WTC11 (cell line): ENCODE measurements around the gene POLR1H. TPM values are rescaled to one million over a fixed set of nuclear protein-coding genes. Genes with fewer than 3 reads are reported as not detected.
A peak's percentile ranks its signal among the peaks of the same experiment; 100 is the strongest.
"Not testable (repeated sequence)": the region's sequence is repeated elsewhere in the genome, so short reads cannot be mapped to it uniquely, and the experiment has no call there.

Experiments used
- ATAC-seq: fragments of 200-7000 bp; cut with Tn5 transposase; 2 replicates; pipeline ENCODE4 v1.10.0; 2021; ENCODE audit warnings: mild to moderate bottlenecking, moderate library complexity
- CTCF ChIA-PET: fragments of 300-600 bp; sonication (Branson Sonifier 250); formaldehyde crosslinking; loops from one replicate; lab custom pipeline; 2021; ENCODE audit warnings: antibody characterized with exemption; lab: Charles Lee
- POLR2A ChIA-PET: fragments of 350-600 bp; sonication (Branson Sonifier 250); formaldehyde crosslinking; loops from one replicate; lab custom pipeline; 2021; ENCODE audit warnings: antibody characterized with exemption; lab: Charles Lee
- DNase-seq: peaks from one replicate; pipeline ENCODE4 v3.0.0; 2021; ENCODE audit warnings: low spot score
- H3K27ac Mint-ChIP-seq: 2 replicates; pipeline ENCODE4 v1.8.0; 2021; ENCODE audit warnings: mixed read lengths
- H3K27me3 Mint-ChIP-seq: 2 replicates; pipeline ENCODE4 v1.8.0; 2021; ENCODE audit warnings: low read depth, mild to moderate bottlenecking, moderate library complexity, mixed read lengths
- H3K36me3 Mint-ChIP-seq: 2 replicates; pipeline ENCODE4 v1.8.0; 2021; ENCODE audit warnings: mixed read lengths
- H3K4me1 Mint-ChIP-seq: 2 replicates; pipeline ENCODE4 v1.8.0; 2022; ENCODE audit warnings: mixed read lengths
- H3K4me3 Mint-ChIP-seq: 2 replicates; pipeline ENCODE4 v1.8.0; 2021; ENCODE audit warnings: mild to moderate bottlenecking, moderate library complexity, mixed read lengths
- H3K9me3 Mint-ChIP-seq: 2 replicates; pipeline ENCODE4 v1.8.0; 2021; ENCODE audit warnings: mixed read lengths
- CBFB ChIP-seq: sonication (generic); formaldehyde crosslinking; IDR thresholded peaks from 2 replicates; pipeline ENCODE4 v1.8.1; 2022; ENCODE audit warnings: mild to moderate bottlenecking, low read depth, missing genetic modification reagents
- CDX4 ChIP-seq: fragments of 250-450 bp; sonication (Bioruptor Pico); IDR thresholded peaks from 2 replicates; pipeline ENCODE4 v1.9.0; 2021; ENCODE audit warnings: moderate library complexity, mild to moderate bottlenecking, inconsistent platforms, borderline replicate concordance
- CREB1 ChIP-seq: sonication (generic); formaldehyde crosslinking; IDR thresholded peaks from 2 replicates; pipeline ENCODE4 v1.8.0; 2023; ENCODE audit warnings: mild to moderate bottlenecking, missing genetic modification reagents
- EMX1 ChIP-seq: fragments of 250-450 bp; sonication (Bioruptor Pico); IDR thresholded peaks from 2 replicates; pipeline ENCODE4 v1.8.0; 2021; ENCODE audit warnings: mild to moderate bottlenecking
- ESRRA ChIP-seq: sonication (generic); formaldehyde crosslinking; IDR thresholded peaks from 2 replicates; pipeline ENCODE4 v1.8.1; 2022; ENCODE audit warnings: mild to moderate bottlenecking, missing genetic modification reagents, borderline replicate concordance
- GRHL2 ChIP-seq: fragments of 250-450 bp; sonication (Bioruptor Pico); IDR thresholded peaks from 2 replicates; pipeline ENCODE4 v1.8.0; 2022; ENCODE audit warnings: mild to moderate bottlenecking, moderate library complexity; ENCODE audit not compliant: insufficient replicate concordance, severe bottlenecking
- JUN ChIP-seq: sonication (generic); formaldehyde crosslinking; IDR thresholded peaks from 2 replicates; pipeline ENCODE4 v1.8.0; 2023; ENCODE audit warnings: mild to moderate bottlenecking, missing genetic modification reagents
- MLX ChIP-seq: sonication (generic); formaldehyde crosslinking; IDR thresholded peaks from 2 replicates; pipeline ENCODE4 v1.8.1; 2023; ENCODE audit warnings: mild to moderate bottlenecking, missing genetic modification reagents, moderate library complexity
- NR2C2 ChIP-seq: sonication (generic); formaldehyde crosslinking; IDR thresholded peaks from 2 replicates; pipeline ENCODE4 v1.8.0; 2022; ENCODE audit warnings: mild to moderate bottlenecking, missing genetic modification reagents
- USF2 ChIP-seq: sonication (generic); formaldehyde crosslinking; IDR thresholded peaks from 2 replicates; pipeline ENCODE4 v1.8.1; 2023; ENCODE audit warnings: mild to moderate bottlenecking, missing genetic modification reagents, moderate library complexity
- ZNF121 ChIP-seq: sonication (generic); formaldehyde crosslinking; IDR thresholded peaks from 2 replicates; pipeline ENCODE4 v1.8.0; 2023; ENCODE audit warnings: missing genetic modification reagents
- ZNF263 ChIP-seq: sonication (generic); formaldehyde crosslinking; IDR thresholded peaks from 2 replicates; pipeline ENCODE4 v1.8.1; 2022; ENCODE audit warnings: low read depth, mild to moderate bottlenecking, moderate library complexity, missing genetic modification reagents
- total RNA-seq: library from RNA; stranded (reverse); gene quantifications from 3 replicates; pipeline ENCODE4 v1.2.3, GENCODE V29; 2021
- TF ChIP-seq, protein P1 (sequence below): sonication (generic); formaldehyde crosslinking; IDR thresholded peaks from 2 replicates; pipeline ENCODE4 v1.8.0; 2022; ENCODE audit warnings: mild to moderate bottlenecking, missing genetic modification reagents
- TF ChIP-seq, protein P2 (sequence below): sonication (generic); formaldehyde crosslinking; IDR thresholded peaks from 2 replicates; pipeline ENCODE4 v1.8.0; 2022; ENCODE audit warnings: missing genetic modification reagents
- TF ChIP-seq, protein P3 (sequence below): sonication (generic); formaldehyde crosslinking; IDR thresholded peaks from 2 replicates; pipeline ENCODE4 v1.8.1; 2022; ENCODE audit warnings: mild to moderate bottlenecking, moderate library complexity, missing genetic modification reagents
- TF ChIP-seq, protein P4 (sequence below): sonication (generic); formaldehyde crosslinking; IDR thresholded peaks from 2 replicates; pipeline ENCODE4 v1.8.1; 2023; ENCODE audit warnings: mild to moderate bottlenecking, missing genetic modification reagents
- TF ChIP-seq, protein P5 (sequence below): sonication (generic); formaldehyde crosslinking; IDR thresholded peaks from 2 replicates; pipeline ENCODE4 v1.8.1; 2022; ENCODE audit warnings: low read depth, missing genetic modification reagents, borderline replicate concordance

The POLR1H gene
- total RNA-seq, 1 experiment from 2014 or later: 38.8 TPM

DNA sequence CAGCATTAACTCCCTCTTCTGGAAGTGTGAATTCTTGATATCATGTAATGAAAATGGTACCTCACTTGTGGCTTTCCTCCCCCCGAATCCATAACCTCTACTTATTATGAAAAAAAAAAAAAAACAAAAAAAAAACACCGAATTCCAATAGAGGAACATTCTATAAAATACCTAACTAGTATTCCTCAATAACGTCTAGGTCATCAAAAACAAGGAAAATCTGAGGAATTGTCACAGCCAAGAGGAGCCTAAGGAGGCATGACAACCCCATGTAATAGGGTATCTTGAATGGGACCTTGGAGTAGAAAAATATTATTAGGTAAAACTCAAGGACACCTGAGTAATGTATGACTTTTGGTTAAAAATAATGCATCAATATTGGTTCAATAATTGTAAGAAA is 38.9 kb upstream of the POLR1H start (continued):
- TF ChIP-seq, protein P1, sequence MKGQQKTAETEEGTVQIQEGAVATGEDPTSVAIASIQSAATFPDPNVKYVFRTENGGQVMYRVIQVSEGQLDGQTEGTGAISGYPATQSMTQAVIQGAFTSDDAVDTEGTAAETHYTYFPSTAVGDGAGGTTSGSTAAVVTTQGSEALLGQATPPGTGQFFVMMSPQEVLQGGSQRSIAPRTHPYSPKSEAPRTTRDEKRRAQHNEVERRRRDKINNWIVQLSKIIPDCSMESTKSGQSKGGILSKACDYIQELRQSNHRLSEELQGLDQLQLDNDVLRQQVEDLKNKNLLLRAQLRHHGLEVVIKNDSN (CRISPR knock-in tag): no peak
- TF ChIP-seq ESRRA (CRISPR knock-in tag): no peak
- TF ChIP-seq USF2 (CRISPR knock-in tag): no peak
- TF ChIP-seq, protein P2, sequence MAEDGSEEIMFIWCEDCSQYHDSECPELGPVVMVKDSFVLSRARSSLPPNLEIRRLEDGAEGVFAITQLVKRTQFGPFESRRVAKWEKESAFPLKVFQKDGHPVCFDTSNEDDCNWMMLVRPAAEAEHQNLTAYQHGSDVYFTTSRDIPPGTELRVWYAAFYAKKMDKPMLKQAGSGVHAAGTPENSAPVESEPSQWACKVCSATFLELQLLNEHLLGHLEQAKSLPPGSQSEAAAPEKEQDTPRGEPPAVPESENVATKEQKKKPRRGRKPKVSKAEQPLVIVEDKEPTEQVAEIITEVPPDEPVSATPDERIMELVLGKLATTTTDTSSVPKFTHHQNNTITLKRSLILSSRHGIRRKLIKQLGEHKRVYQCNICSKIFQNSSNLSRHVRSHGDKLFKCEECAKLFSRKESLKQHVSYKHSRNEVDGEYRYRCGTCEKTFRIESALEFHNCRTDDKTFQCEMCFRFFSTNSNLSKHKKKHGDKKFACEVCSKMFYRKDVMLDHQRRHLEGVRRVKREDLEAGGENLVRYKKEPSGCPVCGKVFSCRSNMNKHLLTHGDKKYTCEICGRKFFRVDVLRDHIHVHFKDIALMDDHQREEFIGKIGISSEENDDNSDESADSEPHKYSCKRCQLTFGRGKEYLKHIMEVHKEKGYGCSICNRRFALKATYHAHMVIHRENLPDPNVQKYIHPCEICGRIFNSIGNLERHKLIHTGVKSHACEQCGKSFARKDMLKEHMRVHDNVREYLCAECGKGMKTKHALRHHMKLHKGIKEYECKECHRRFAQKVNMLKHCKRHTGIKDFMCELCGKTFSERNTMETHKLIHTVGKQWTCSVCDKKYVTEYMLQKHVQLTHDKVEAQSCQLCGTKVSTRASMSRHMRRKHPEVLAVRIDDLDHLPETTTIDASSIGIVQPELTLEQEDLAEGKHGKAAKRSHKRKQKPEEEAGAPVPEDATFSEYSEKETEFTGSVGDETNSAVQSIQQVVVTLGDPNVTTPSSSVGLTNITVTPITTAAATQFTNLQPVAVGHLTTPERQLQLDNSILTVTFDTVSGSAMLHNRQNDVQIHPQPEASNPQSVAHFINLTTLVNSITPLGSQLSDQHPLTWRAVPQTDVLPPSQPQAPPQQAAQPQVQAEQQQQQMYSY (CRISPR knock-in tag): no peak
- no peak for TF ChIP-seq NR2C2 (CRISPR knock-in tag)
- no peak for TF ChIP-seq GRHL2
- TF ChIP-seq, protein P3, sequence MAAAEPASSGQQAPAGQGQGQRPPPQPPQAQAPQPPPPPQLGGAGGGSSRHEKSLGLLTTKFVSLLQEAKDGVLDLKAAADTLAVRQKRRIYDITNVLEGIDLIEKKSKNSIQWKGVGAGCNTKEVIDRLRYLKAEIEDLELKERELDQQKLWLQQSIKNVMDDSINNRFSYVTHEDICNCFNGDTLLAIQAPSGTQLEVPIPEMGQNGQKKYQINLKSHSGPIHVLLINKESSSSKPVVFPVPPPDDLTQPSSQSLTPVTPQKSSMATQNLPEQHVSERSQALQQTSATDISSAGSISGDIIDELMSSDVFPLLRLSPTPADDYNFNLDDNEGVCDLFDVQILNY (CRISPR knock-in tag): no peak
- no peak for TF ChIP-seq CREB1 (CRISPR knock-in tag)
- TF ChIP-seq ZNF121 (CRISPR knock-in tag): no peak
- TF ChIP-seq EMX1 (CRISPR knock-in tag): no peak

- TF ChIP-seq ZNF121 (CRISPR knock-in tag): 0 out of 2 replicates have a peak, but pooled peaks have one; percentile 19
- ATAC-seq, H3K4me3 Mint-ChIP-seq, POLR2A ChIA-PET, CTCF ChIA-PET, H3K36me3 Mint-ChIP-seq, H3K27ac Mint-ChIP-seq, H3K9me3 Mint-ChIP-seq, H3K27me3 Mint-ChIP-seq, DNase-seq, H3K4me1 Mint-ChIP-seq: not testable (repeated sequence)
Observed at GRCh38 chr6:30022712-30023111, 38.4 kb upstream of the POLR1H start.

DNA sequence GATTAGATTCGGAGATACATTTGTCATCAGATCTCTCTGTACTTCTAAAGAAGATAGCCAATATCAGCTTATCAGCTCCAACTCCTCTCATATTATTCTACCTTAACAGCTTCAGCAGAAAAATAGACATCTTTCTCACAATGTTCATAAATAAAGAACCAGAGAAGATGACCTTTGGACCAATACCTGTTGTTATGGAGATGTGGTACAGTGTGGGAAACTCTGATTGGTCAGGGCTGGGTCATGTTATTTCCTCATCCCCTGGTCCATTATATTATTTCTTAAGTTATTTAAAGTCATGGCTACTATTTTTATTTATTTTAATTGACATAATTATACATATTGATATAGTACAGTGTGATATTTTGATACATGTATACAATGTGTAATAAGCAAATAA is 35.9 kb upstream of the POLR1H start:
- no peak overlapping the region for H3K4me3 Mint-ChIP-seq
- H3K9me3 Mint-ChIP-seq: no peaks in the 10 kb centered on the region
- ChIA-PET POLR2A (no interaction called here), CTCF (interaction anchor here (1.0 kb wide), 1 partner anchor 14 kb away, joined by 3 read pairs; no protein-coding TSS in a partner anchor)
- no peak for DNase-seq
- H3K4me1 Mint-ChIP-seq: no peaks in the 10 kb centered on the region; the same call in 1 of the 2 replicates
- no peaks in the 10 kb centered on the region for H3K36me3 Mint-ChIP-seq
- ATAC-seq: no peak
- H3K27me3 Mint-ChIP-seq: no peaks in the 10 kb centered on the region
- H3K27ac Mint-ChIP-seq: no peak overlapping the region
- no peak for TF ChIP-seq MLX (CRISPR knock-in tag)
- no peak for TF ChIP-seq CDX4 (CRISPR knock-in tag)

DNA sequence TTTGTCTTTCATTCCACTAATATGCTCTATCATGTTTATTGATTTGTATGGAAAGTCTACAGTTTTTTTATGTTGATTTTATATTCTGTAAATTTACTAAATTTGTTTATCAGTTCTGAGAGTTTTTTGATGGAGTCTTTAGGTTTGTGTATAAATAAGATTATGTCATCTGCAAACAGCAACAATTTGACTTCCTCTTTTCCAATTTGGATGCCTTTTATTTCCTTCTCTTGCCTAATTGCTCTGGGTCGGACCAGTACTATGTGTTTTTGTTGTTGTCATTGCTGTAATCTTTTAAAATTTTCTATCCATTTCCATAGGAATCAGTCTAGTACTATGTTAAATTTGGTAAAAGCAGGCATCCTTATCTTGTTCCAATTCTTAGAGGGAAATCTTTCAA is 31.5 kb upstream of the POLR1H start:
- no peak overlapping the region for H3K27ac Mint-ChIP-seq
- DNase-seq: no peak
- TF ChIP-seq, protein P4, sequence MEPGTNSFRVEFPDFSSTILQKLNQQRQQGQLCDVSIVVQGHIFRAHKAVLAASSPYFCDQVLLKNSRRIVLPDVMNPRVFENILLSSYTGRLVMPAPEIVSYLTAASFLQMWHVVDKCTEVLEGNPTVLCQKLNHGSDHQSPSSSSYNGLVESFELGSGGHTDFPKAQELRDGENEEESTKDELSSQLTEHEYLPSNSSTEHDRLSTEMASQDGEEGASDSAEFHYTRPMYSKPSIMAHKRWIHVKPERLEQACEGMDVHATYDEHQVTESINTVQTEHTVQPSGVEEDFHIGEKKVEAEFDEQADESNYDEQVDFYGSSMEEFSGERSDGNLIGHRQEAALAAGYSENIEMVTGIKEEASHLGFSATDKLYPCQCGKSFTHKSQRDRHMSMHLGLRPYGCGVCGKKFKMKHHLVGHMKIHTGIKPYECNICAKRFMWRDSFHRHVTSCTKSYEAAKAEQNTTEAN (CRISPR knock-in tag): no peak
- TF ChIP-seq MLX (CRISPR knock-in tag): no peak
- TF ChIP-seq CBFB (CRISPR knock-in tag): no peak
- no peak for TF ChIP-seq GRHL2
- TF ChIP-seq JUN (CRISPR knock-in tag): no peak
- TF ChIP-seq USF2 (CRISPR knock-in tag): no peak
- TF ChIP-seq, protein P5, sequence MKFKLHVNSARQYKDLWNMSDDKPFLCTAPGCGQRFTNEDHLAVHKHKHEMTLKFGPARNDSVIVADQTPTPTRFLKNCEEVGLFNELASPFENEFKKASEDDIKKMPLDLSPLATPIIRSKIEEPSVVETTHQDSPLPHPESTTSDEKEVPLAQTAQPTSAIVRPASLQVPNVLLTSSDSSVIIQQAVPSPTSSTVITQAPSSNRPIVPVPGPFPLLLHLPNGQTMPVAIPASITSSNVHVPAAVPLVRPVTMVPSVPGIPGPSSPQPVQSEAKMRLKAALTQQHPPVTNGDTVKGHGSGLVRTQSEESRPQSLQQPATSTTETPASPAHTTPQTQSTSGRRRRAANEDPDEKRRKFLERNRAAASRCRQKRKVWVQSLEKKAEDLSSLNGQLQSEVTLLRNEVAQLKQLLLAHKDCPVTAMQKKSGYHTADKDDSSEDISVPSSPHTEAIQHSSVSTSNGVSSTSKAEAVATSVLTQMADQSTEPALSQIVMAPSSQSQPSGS (CRISPR knock-in tag): no peak
- TF ChIP-seq ZNF263 (CRISPR knock-in tag): no peak

More for the DNA sequence above, 31.5 kb upstream of the POLR1H start:
- ATAC-seq: no peak
- POLR2A ChIA-PET: no interaction called here
- Mint-ChIP-seq H3K9me3 (no peaks in the 10 kb centered on the region), H3K27me3 (no peaks in the 10 kb centered on the region), H3K36me3 (no peaks in the 10 kb centered on the region), H3K4me3 (no peak overlapping the region), H3K4me1 (no peaks in the 10 kb centered on the region; the same call in 1 of the 2 replicates)
- CTCF ChIA-PET: no interaction called here
